Measurements from ENCODE around the gene ARMC5.
A peak's percentile ranks its signal among the peaks of the same experiment; 100 is the strongest.

The ARMC5 gene

GRCh38 chr16:31461921-31462804, 2.9 kb downstream of the ARMC5 start:
- no peak for DNase-seq

- DNase-seq, result no peak
Observed at GRCh38 chr16:31464348-31464769, 5.1 kb downstream of the ARMC5 start.

- no peak for DNase-seq
Observed at GRCh38 chr16:31464781-31465260, 5.5 kb downstream of the ARMC5 start.

DNA sequence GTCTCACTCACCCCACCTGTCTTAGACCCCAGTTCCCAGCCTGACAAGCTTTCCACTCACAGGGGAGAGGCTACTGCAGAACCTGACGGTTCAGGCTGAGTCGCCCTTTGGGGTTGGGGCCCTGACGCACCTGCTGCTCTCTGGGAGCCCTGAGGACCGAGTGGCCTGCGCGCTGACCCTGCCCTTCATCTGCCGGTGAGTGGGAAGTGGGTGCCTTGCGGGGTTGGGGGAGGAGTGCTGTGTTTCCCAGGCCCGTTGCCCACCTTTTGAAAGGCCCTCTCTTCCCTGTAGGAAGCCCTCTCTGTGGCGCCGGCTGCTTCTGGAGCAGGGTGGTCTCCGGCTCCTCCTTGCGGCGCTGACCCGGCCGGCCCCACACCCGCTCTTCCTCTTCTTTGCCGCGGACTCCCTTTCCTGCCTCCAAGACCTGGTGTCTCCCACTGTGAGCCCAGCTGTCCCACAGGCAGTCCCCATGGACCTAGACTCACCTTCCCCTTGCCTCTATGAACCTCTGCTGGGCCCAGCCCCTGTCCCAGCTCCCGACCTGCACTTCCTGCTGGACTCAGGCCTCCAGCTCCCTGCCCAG, 6.6 kb downstream of the ARMC5 start:
- no peak for DNase-seq

DNA sequence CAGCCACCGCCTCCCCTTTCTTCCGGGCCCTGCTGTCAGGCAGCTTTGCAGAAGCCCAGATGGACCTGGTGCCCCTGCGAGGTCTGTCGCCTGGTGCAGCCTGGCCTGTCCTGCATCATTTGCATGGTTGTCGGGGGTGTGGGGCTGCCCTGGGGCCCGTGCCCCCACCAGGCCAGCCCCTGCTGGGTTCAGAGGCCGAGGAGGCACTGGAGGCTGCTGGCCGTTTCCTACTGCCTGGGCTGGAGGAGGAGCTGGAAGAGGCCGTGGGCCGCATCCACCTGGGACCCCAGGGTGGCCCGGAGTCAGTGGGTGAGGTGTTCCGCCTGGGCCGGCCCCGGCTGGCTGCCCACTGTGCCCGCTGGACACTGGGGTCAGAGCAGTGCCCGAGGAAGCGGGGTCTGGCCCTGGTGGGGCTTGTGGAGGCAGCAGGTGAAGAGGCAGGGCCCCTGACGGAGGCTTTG, 7.1 kb downstream of the ARMC5 start:
- DNase-seq, result no peak

DNA sequence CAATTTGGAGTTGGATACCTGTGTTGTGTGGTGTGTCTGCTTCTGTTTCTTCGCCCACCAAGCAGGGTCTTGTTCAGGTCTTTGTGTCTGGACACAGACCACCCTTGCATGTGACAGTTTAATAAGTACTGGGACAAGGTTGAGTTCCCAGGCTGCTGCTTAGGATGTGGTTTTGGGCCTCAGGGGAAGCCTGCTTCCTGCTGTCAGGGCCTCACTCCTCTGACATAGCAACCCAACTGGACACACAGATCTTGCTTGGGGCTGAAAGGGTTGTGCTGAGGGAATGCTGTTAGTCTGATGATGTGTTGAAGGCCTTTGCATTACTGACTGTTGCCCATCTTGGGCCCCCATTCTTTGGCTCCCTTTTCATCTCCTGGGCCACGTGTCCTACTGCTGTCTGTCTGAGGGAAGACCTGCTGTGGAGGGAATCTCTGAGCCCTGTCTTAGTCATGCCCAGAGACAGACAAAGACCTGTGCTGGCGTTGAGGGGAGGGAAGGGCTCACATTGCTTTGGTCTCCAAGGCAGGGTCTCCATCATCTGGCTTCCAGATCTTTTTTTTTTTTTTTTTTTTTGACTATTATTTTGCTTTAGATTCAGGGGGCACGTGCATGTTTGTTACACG, 8.0 kb downstream of the ARMC5 start:
- DNase-seq, result no peak

DNA sequence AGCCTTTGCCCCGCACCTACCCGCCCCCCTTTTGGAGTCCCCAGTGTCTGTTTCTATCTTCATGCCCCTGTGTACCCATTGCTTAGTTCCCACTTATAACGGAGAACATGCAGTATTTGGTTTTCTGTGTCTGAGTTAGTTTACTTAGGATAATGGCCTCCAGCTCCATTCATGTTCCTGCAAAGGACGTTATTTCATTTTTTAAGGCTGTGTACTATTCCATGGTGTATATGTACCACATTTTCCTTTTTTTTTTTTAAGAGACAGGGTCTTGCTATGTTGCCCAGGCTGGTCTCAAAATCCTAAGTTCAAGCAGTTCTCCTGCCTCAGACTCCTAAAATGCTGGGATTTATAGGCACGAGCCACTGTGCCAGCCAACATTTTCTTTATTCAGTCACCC, 8.6 kb downstream of the ARMC5 start:
- no peak for DNase-seq

GRCh38 chr16:31470615-31471014, 11.3 kb downstream of the ARMC5 start:
- no peak for DNase-seq

DNA sequence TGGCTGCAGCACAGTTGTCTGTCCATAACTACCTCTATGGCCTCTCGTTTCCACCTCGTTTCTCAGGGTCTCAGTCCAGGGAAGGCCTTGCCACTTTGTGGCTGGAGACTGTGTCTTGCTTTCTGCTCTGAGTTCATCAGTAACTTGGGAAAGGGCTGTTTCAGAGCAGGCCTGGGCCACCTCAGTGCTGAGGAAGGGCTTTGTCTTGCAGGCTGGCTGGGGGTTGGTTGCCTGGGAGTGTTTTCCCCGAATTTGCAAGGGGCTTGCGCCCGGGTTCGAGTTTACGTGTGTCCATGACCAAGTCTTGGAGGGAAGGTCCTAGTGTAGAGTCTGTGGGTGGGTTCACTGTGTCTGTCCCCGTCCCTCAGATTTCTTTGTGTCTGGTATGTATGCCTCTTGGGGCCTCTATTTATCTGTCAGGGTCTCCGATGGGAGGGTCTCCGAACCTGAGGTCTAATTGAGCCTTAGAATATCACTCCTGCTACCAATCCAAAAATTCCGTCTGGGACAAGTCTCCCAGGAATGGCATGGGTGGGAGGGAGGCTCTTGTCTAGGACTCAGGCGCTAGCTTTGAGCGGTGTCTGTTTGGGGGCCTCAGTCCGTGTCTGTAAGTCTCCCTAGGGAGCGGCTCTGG, 12.1 kb downstream of the ARMC5 start:
- DNase-seq, result no peak

DNA sequence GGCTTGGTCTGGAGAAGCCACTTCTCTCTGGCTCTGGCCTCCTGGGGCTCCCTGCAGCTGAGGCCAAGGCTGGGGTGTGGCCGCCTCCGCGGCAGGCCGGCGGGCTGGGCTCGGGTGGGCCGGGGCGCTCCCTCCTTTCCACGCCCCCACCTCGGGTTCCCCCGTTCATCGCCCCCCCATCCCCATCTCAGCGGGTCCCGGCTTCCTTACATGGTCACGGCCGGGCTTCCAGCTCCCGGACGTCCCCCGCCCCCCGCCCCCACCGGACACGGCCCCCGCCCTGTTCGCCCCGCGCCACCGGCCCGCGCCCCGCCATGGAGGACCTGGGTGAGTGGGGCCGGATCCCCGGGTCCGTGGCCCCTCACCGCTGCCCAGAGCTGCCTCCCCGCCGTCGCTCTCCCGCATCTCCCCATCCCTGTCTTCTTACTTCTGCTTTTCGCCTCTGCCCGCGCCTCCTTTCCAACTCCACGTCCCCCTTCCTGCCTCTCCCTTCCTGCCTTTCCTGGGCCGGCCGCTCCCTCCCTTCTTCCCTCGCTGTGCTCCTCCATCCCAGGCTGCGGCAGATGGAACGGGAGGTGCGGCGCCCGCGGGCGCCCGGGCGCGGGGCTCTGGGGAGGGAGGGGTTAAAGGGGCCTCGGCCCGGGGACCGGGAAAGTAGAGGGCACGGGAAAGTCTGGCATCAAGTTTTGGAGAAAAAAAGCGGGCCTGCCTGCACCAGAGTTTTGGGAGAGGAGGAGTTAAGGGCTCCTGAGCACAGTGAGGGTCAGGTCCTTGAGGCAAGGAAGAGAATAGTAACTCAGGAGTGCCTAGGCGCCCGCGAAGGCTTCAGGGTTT, 12.8 kb downstream of the ARMC5 start, which contains the start of gene TGFB1I1:
TGFB1I1 (plus strand) TSS at position 278 of the 834 bp plus-strand sequence; CDS start at position 315, 37 bp downstream.
- peak in 1 of 2 experiments; percentile 32 for DNase-seq

DNA sequence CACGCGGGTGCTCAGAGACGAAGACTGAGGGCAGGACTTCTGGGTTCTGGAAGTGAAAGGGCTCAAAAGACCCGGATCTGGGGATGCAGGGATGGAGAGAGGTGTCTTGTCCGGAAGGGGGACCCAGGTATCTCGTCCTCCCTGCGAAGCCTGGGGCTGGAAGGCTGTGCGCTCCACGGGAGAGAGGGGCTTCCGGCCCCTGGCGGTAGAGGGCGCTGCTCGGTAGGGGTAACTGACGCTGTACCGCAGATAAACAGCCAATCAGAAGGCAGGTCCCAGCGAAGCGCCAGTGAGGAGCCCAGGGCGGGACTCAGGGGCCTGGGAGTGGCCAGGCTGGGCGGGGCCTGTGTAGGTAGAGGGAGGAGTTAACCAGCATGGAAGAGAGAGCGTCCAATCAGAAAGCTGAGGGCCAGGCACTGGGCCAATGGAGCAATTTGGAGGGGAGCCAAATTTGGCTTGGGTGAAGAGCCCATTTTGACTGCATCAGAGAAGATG, 13.5 kb downstream of the ARMC5 start:
- DNase-seq, result peak; percentile 23 to 61

DNA sequence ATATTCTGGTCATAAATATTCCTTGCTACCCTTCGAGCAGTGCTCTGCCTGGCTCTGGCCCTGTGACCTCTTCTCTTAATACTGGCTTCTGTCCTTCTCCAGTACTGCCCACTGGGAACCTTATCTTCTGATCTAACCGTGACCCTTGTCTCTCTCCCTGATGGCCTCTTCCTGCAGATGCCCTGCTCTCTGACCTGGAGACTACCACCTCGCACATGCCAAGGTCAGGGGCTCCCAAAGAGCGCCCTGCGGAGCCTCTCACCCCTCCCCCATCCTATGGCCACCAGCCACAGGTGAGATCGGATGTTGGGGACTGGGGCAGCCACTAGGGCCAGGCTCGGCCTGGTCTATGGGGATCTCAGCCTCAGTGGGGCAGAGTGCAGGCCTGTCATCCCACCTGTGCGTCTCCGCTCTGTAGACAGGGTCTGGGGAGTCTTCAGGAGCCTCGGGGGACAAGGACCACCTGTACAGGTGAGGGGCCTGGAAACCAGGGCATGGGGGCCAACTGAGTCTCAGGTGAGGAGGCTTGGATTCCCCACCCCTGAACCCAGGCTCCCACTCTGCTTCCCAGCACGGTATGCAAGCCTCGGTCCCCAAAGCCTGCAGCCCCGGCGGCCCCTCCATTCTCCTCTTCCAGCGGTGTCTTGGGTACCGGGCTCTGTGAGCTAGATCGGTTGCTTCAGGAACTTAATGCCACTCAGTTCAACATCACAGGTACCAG, 14.1 kb downstream of the ARMC5 start:
- DNase-seq, result no peak

DNA sequence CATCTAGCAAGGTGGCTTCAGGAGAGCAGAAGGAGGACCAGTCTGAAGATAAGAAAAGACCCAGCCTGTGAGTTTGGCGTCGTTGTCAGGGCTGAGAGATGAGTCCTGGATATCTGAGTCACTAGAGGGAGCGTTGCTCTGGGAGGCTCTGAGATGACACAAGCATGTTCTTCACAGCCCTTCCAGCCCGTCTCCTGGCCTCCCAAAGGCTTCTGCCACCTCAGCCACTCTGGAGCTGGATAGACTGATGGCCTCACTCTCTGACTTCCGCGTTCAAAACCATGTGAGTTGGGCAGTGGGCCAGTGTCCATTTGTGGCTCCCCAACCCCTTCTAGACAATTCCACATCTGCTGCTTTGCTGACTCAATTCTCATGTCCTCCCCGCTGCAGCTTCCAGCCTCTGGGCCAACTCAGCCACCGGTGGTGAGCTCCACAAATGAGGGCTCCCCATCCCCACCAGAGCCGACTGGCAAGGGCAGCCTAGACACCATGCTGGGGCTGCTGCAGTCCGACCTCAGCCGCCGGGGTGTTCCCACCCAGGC, 14.9 kb downstream of the ARMC5 start:
- DNase-seq, result no peak

GRCh38 chr16:31474773-31475738, 15.8 kb downstream of the ARMC5 start:
- no peak for DNase-seq

DNA sequence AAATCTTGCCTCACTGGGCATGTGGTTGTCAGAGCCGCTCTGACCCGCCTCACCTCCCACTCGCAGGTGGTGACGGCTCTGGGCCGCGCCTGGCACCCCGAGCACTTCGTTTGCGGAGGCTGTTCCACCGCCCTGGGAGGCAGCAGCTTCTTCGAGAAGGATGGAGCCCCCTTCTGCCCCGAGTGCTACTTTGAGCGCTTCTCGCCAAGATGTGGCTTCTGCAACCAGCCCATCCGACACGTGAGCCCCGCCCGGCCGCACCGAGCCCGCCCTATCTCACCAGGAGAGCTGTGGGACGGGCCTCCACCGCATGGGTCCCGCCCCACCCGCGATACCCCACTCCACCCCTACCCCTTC, 16.6 kb downstream of the ARMC5 start:
- no peak for DNase-seq

- peak in 1 of 2 experiments; percentile 77 for DNase-seq
Observed at GRCh38 chr16:31476303-31477219, 17.3 kb downstream of the ARMC5 start.

DNA sequence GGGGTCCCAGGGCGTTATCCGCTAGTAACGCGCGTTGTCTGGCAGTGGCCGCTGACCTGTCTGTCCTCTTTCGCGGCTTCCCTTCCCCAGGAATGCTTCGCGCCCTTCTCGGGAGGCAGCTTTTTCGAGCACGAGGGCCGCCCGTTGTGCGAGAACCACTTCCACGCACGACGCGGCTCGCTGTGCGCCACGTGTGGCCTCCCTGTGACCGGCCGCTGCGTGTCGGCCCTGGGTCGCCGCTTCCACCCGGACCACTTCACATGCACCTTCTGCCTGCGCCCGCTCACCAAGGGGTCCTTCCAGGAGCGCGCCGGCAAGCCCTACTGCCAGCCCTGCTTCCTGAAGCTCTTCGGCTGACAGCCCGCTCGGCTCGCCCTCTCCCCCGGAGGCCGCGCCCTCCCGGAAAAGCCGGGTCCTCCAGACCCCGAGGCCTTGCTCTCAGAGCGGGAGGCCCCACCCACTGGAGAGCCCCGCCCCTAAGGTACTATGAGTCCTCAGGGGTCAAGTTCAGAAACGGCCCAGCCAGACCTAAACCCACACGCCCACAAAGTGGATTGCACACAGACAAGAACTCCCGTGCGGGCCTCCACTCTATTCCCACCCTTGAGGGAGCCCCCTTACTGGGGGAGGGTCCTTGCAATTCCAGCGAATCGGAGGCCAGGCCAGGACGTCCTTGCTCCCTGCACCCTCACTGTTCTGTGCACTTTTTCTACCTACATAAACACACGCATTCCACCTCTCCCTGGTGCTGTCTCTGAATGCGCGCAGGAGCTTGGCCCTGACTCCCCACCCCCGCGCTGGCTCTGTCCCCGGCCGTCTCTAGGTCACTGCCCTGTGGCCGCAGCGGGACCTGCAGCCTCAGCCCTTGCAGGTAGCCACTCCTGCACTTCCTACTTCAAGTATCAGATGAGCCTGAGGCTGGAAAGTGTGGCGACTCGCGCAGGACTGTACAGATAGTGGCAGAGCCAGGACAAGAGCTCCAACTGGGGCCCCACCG, 18.2 kb downstream of the ARMC5 start:
- peak in 1 of 2 experiments; percentile 43 for DNase-seq
